ENCODE results near the gene GRM1.

GRM1 gene

DNA sequence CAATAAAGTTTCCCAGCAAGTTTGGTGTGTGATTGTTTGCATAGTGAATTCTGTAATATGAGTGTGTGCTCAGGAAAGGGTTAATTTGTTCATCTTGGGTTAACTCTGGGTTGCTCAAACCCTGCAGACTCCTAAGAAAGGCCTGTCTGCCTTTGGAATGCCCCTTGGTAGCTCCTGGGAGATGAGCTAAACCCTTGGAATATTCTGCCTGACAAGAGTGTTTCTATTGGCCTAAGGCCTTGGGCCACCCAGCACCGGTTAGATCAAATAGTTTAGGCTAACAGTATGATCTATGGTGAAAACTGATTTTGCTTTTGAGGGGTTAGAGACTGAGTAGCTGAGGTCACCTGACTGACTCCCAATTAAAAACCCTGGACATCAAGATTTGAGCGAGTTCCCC is 248.3 kb downstream of the GRM1 start:
- no peak for DNase-seq (ENCODE audit: low read depth)

DNA sequence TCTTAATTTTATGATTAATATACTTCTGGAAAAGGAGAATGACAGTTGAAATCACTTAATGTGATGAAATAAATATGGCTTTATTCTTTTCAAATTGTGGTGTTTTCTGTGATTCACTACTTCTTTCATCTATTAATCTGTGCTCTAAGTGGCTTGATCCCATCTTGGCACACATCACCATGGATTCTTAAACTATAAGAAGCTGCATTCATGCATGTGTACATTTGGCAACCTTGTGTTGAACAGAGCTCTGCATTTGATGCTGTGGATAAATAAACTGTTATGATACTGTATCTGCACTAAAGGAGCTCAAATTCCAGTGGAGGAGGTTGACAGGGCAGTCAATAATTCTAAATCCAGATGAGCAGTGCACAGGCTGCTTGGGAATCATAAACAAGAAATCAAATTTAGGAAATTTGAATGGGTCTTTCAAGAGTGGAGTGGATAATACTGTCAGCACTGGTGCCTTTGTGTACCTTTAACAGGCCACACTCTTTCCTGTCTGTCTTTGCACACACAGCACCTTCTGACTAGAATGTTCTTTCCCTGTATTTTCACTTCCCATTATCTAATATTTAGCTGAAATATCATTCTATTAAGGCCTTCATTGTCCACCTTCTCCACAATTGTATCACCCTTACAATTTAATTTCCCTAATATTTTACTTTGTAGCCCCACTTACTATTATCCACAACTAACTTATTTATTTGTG is 252.9 kb downstream of the GRM1 start:
- no peak for DNase-seq (ENCODE audit: low read depth)

DNA sequence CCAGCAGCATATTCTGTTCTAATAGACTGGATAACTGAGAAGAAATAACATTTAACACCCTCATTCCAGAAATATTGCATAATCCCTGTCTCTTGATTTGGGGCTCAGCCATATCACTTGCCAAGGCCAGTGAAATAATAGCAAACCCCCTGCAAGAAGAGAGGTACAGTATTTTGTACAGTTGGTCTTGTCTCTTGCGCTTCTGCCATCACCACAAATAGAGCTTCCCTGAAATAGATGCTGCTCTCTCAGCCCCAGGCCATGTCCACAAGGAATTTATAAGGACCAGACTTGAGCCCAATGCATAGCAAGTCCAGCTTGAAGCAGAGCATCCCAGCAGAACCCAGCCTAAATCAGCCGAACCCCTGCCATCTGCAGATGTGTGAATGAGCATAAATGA is 254.0 kb downstream of the GRM1 start:
- no peak for DNase-seq (ENCODE audit: low read depth)

DNA sequence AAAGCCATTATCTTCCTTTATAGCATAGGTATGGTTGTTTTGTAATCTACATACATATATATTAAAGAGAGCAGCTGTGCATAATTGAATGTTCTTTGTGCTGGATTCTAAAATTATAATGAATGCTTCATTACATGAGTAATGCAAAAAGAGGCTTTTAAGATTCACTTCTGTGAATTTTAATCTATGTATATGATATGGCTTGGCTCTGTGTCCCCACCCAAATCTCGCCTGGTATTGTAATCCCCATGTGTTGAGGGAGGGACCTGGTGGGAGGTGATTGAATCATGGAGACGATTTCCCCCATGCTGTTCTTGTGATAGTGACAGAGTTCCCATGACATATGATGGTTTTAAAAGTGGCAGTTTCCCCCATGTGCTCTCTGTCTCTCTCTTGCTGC is 255.4 kb downstream of the GRM1 start:
- DNase-seq (ENCODE audit: low read depth): no peak

DNA sequence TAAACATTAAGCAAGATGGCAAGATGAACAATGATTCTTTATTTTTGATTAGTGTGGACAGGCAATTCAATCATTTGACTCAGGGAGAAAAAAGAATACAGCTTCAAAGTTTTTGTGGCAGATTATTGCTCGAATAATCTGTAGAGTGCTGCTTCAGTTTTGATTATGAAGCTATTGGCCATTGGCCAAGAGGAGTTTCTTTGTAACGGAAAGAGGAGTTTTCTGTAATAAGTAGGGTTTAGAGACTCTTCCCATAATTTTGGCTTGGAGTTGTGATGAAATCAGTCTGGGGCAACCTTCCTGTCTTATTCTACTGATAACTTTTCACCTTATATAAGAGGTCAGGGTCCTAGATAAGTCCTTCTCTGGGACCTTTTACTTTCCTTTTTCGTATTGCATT is 258.1 kb downstream of the GRM1 start:
- no peak for DNase-seq (ENCODE audit: low read depth)

DNA sequence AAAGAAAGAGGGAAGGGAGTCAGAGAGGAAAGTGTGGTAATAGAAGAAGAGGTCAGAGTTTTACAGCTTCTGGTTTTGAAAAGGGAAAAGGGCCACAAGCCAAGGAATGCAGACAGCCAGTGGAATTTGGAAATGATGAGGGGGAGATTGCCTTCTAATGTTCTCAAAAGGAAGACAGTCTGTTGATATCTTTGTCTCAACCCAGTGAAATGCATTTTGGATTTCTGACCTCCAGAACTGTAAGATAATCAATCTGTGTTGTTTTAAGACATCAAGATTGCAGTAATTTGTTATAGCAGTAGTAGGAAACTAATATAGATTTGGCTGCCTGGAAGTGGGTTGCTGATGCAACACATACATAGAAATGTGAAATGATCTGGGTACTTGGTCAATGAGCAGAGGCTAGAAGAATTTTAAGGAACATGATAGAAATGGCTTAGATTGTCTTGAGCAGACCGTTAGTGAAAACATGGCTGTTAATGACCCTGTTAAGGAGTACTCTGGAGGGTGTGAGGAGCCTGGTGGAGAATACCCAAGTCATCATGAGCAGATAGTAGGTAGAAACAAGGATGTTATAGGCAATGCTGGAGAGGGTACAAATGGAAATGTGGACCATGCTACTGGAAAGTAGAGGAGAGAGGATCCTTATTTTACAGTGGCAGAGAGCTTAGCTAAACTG is 259.0 kb downstream of the GRM1 start:
- no peak for DNase-seq (ENCODE audit: low read depth)

DNA sequence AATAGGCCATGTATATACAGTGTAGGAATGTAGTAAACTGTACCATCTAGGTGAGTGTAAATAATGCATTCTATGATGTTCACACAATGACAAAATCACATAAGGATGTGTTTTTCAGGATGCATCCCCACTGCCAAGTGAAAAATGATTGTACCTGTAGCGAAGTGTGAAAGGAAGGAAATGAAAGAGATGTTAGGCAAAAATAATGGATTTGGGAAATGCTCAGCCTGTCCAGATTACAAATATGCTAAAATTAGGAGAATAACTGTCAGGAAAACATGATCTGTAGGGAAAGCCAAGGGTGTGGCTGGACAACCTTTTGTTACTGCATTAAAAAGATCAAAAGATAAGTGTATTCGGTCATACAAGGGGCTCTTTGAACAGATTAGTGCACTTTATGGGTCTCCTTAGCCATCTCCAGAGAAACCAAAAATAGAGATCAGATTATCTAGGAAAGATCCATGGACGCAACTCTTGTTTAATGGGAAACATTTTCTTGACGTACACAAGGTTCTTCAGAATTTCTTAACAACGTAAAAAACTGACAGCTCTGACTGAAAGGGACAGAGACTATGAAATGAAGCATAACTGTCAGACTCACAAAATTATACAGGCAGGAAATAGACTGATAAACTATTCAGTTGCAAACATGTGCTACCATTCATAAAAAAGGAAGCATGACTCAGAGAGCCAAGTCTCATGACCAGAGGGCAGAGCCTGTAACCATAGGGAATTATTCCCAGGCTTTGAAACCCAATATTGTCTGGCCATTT is 261.1 kb downstream of the GRM1 start:
- DNase-seq (ENCODE audit: low read depth): no peak

DNA sequence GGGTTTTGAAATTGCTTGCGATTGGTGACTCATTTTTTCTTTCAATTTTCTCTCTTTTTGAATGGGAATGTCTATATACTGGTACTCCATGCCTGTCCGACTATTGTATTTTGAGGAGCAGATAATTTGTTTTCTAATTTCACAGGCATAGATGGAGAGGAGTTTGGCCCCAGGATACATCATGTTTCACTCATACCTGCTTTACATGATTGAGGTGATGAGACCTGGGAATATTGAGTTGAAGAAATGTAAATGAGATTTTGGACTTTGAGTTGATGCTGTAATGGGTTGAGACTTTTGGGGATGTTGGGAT is 261.7 kb downstream of the GRM1 start:
- no peak for DNase-seq (ENCODE audit: low read depth)

DNA sequence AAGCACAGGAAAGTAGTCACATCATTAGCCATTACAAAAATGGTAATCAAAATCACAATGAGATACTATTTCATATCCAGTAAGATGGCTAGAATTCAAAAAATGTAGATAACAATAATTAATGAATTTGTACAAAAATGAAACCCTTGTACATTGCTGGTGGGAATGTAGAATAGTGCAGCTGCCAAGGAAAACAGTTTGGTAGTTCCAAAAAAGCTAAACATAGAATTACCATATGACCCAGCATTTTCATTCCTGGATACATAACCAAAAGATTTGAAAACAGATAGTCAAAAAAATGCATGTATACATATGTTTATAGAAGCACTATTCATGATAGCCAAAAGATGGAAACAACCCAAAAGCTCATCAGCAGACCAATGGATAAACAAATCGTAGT is 263.6 kb downstream of the GRM1 start:
- no peak for DNase-seq (ENCODE audit: low read depth)

DNA sequence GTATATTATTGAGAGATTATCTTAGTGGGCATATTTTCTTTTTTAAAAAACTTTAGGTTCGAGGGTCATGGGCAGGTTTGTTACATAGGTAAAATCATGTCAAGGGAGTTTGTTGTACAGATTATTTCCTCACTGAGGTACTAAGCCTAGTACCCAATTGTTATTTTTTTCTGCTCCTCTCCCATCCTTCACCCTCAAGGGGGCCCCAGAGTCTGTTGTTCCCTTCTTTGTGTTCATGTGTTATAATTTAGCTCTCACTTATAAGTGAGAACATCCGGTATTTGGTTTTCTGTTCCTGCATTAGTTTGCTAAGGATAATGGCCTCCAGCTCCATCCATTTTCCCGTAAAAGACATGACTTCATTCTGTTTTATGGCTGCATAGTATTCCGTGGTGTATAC is 266.8 kb downstream of the GRM1 start:
- no peak for DNase-seq (ENCODE audit: low read depth)

DNA sequence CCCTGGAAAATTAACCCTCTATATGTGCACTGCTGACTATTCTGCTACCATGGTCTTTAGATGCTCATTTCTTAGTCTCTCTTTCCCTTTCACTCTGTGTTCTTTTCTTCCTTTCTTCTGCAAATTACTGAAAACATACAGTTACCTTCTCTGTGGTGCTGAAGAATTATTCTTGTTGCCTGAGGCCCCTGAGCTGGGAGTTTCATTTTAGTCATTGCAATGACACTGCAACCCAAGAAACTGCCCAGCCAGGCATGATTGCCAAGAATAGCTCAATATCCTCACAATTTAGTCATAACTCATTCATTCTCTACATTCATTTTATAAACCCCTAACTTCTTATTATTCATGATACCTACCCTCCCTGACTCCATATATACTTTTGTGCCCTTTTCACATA is 269.0 kb downstream of the GRM1 start:
- no peak for DNase-seq (ENCODE audit: low read depth)

DNA sequence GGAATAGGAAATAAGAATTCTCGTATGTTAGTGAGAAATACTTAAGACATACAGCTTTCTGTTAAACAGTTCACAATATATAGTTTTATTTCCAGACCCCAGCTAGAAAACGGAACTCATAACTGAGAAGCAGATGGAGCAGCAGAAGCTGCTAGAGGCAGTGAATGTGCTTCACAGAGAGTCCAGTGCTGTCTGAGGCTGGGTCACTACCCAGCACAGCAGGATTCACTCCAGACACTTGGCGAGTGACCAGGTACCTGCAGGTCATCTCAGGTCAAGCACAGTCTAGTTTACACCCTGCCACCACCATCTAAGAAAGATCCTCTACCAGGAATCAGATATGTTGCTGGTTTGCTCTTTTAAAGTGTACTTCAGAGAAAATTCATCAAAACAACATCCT is 271.7 kb downstream of the GRM1 start:
- no peak for DNase-seq (ENCODE audit: low read depth)

DNA sequence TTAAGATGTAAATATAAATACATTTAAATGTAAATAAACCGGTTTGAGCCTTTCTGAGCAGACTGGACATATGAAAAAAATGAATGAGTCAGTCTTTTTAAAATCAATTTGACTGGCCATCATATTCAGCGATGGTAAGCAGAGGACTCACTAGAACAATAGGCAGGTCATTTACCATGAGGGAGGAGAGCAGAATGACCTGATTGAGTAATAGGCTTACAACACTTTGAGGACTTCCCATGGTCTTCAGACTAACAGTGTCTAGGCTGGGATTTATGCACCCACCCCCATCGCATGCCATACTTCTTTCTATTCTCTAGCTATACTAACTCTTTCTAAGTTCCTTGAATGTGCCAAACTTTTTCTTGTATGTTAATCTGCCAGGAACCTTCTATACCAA is 272.9 kb downstream of the GRM1 start:
- no peak for DNase-seq (ENCODE audit: low read depth)

DNA sequence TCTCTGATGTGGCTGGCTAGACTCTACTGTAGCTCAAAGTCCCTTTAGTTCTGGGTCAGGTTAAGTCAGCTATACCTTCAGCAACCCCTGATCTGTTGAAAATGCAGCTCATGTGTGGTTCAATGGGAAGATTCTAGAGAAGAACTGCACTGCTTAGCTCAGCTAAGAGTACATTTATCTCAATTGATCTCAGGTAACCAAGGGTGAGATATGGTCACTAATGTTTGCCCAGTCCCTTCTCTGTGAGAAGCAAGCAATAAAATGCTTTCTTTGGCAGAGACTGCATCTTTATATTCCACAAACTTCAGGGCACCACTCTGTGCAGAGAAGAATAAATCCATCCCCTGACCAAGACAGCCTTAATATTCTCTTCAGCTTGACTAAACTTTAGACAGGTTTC is 274.1 kb downstream of the GRM1 start:
- DNase-seq (ENCODE audit: low read depth): no peak

DNA sequence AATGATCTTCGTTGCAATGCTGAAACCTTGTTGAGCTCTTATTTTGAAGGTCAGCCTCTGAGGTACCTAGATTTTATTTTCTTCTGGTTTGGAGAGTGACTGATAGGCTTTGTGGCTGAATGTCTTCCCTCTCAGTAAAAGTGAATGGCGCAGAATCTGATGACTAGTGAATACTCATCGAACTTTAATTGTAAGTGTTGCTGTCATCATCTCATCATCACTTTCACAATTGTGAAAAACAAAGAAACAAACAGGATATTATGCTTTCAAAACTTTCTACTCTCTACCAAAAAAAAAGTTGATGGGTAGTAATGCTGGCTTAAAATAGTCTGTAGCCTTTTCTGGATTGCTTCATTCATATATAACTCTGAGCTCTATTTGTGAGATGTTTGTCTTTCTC is 275.3 kb downstream of the GRM1 start:
- DNase-seq (ENCODE audit: low read depth): no peak

DNA sequence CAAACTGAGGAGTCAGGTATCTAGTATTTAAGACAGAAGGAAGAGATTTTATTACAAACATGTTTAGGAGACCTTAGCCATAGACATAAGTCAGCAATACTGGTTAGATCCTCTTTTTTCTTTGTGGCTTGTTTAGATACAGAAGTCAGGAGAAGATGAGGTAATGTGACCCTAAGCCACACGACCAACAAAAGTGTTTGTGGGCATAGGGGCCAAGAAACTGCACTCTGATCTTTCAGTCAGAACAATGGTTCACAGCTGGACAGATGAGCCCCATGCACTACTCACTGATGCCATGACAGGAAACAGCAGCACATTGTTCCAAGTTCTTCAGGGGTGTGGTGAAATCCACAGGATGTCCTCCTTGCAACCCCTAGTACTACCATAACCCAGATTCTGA is 276.2 kb downstream of the GRM1 start:
- no peak for DNase-seq (ENCODE audit: low read depth)

DNA sequence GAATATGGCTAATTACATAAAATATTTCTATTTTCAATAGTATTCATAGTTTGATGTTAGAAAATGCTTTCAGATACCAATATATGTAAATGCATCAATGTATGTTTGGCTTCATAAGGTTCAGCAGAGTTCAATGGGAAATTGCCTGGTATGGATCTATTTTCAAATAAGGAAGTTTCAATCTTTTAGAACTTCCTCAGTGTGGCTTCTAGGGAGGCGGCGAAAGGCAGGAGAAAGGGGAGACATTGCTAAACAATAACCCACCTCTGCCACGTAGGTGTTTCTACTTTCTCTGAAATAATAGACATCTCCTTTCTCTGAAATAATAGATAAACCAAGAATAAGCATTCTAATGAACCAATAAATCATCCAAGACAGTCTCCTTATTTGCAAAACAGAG is 277.1 kb downstream of the GRM1 start:
- no peak for DNase-seq (ENCODE audit: low read depth)

DNA sequence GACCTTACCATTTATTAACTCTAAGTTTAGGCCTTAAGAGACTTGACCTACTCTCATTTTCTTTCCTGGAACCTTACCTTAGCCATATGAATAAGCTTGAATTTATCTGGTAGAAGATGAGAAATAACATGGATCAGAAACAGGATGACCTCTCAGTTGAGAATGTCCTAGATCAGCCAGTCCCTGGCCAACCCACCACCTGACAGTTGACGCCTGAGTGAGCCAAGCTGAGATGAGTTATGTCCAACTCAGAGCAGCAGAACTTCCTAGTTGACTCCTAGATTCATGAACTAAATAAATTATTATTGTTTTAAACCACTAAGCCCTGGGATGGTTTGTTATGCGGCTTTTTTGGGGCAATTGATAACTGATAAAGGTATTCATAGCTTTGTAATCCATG is 281.8 kb downstream of the GRM1 start:
- DNase-seq (ENCODE audit: low read depth): no peak

DNA sequence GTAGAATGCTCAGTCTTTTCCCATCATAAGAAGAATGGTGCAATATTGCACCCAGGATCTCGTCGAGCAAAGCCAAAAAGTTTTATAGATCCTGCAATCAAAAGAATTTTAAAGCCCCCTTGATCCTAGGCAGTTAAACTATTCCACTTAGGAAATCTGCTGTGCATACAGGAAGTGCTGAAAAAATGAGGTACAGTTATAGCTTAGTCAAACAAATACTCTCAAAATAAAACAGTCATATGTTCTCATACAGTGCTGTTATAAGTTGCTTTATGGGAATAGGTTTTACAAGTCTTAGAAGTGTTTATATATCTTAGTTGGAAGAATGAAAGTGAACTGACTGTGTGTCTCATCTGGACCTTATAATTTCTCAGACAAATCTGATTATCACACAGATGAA is 282.2 kb downstream of the GRM1 start:
- no peak for DNase-seq (ENCODE audit: low read depth)

DNA sequence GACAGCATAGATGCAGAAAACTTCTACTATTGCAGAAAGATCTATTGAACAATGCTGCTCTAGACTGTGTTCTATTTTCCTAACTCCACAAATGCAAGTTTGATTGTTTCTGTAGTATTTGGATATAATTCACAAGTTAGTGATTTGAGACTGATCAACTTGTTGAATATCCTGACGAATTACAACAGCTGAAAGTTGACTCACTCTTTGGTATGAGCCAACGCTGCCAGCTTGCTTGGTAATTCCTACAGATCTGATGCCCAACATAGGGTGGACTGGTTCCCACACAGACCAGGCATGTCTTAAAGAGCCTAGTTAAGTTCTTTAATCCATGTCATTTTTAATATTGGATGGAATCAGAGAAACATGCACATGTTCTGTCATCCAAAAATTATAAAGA is 283.7 kb downstream of the GRM1 start:
- no peak for DNase-seq (ENCODE audit: low read depth)

DNA sequence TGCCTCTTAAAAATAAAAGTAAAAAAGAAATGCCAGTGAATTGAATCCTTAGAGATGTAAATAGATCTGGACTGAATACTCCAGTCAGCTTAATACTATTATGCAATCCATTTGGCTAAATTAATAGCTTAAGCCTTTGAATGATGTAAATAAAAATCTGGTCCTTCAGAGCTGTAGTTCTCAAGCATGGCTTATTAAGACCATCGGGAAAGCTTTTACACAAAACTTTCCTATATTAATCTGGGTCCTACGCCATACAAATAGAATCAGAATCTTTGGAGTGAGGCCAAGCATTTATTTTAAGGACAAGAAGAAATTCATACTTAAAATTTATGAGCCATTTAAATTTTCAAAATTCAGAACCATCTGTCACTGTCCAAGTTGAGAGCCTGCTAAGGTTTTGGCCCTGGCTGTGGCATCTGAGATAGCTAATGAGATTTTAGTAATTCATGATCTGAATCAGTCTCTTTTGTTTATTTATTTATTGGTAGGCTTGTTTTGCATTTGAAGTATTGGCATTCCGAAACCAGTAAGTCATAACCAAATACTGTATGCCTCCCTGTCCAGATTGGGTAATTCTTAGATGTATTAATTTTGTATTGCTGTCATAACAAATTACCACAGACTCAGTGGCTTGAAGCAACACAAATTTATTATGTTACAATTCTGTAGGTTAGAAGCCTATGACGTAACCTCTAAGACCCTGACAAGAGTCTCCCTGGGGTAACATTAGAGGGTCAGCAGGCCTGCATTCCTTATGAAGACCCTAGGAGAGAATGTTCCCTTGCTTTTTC is 286.7 kb downstream of the GRM1 start:
- no peak for DNase-seq (ENCODE audit: low read depth)

DNA sequence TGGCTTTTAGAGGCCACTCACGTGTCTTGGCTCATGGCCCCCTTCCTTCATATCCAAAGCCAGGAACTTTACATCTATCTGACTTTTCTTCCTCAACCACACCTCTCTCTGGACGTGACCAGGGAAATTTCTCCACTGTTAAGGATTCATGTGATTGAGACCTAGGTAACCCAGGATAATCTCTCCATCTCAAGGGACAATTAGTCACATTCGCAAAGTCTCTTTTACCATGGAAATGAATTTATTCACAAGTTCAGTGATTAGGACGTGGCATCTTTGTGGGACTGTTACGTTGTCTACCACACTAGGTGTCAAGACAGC is 287.3 kb downstream of the GRM1 start:
- no peak for DNase-seq (ENCODE audit: low read depth)

DNA sequence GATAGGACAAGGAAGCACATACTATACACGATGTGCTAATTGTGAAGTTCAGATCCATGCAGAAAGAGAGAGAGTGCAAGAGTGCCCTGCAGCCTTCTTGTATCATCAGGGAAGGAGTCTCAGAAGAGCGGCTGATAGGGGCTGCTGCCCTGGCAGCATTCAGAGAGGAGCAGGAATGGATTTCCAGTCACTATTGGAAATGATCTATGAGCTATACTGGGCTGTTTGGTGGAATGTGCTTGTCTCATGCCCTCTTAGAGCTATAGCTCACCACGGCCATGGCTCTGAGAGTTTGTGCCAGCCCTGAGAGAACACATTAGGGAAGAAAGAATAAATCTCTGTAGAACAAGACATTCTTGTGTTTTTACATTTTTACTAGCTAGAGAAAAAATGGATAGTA is 302.2 kb downstream of the GRM1 start:
- DNase-seq (ENCODE audit: low read depth): no peak

All from stimulated activated CD8-positive, alpha-beta memory T cell treated with anti-CD3 and anti-CD28 coated beads, Interleukin-12 subunit alpha, Interleukin-12 subunit beta, amount 100 ng/mL, for 1 hour (primary cell).